COLO668 (cell line): Measurements from ENCODE around the gene CFDP1.

Source experiments
- DNase-seq: peaks from one replicate; lab custom pipeline; 2025; ENCODE audit not compliant: unreplicated experiment; lab: John Stamatoyannopoulos, UW

CFDP1 gene

GRCh38 chr16:75432828-75433731 lies at the start of gene CFDP1:
Gene CFDP1 (minus strand): TSS chr16:75433503. CDS start chr16:75433352, 151 bp downstream.
- peak; percentile 95 for DNase-seq

- peak; percentile 19 for DNase-seq
These were observed 49.3 kb upstream of the CFDP1 start for GRCh38 chr16:75482434-75483205.

GRCh38 chr16:75481475-75481874 lies 48.2 kb upstream of the CFDP1 start:
- no peak for DNase-seq

- no peak for DNase-seq
These were observed 46.2 kb upstream of the CFDP1 start for GRCh38 chr16:75479421-75479990.

GRCh38 chr16:75478480-75479345 lies 45.4 kb upstream of the CFDP1 start:
- DNase-seq, result no peak

- DNase-seq, result no peak
These were observed 44.6 kb upstream of the CFDP1 start for GRCh38 chr16:75477680-75478473.

- no peak for DNase-seq
These were observed 43.5 kb upstream of the CFDP1 start for GRCh38 chr16:75476817-75477216.

- no peak for DNase-seq
These were observed 42.1 kb upstream of the CFDP1 start for GRCh38 chr16:75475420-75475847.

GRCh38 chr16:75472908-75473877 lies 39.9 kb upstream of the CFDP1 start:
- DNase-seq, result no peak

- DNase-seq, result peak; percentile 45
These were observed 38.7 kb upstream of the CFDP1 start for GRCh38 chr16:75471723-75472633.

- no peak for DNase-seq
These were observed 33.5 kb upstream of the CFDP1 start for GRCh38 chr16:75466760-75467159.

- DNase-seq, result peak; percentile 98
These were observed 31.0 kb upstream of the CFDP1 start, which contains the start of gene TMEM170A for GRCh38 chr16:75464122-75464918. Gene TMEM170A (minus strand): TSS chr16:75464689. CDS start chr16:75464600, 89 bp downstream.

GRCh38 chr16:75463389-75464121 lies 30.3 kb upstream of the CFDP1 start:
- peak; percentile 56 for DNase-seq

GRCh38 chr16:75462806-75463205 lies 29.5 kb upstream of the CFDP1 start:
- no peak for DNase-seq

- peak; percentile 6 for DNase-seq
These were observed 28.3 kb upstream of the CFDP1 start for GRCh38 chr16:75461575-75461974.

- no peak for DNase-seq
These were observed 27.1 kb upstream of the CFDP1 start for GRCh38 chr16:75460446-75460845.
